Stimulated activated naive CD8-positive, alpha-beta T cell treated with anti-CD3 and anti-CD28 coated beads, Interleukin-15, Interleukin-2, amounts not matched to agents 100 ng/mL and 50 ng/mL, for 24 hours (primary cell): ENCODE data around the gene ITGA4.
A peak's percentile ranks its signal among the peaks of the same experiment; 100 is the strongest.
"Not testable (repeated sequence)": the region's sequence is repeated elsewhere in the genome, so short reads cannot be mapped to it uniquely, and the experiment has no call there.

Source experiments
- H3K27ac Mint-ChIP-seq: one replicate; pipeline ENCODE4 v1.8.0; 2021; ENCODE audit warnings: mild to moderate bottlenecking, mixed read lengths
- H3K27me3 Mint-ChIP-seq: one replicate; pipeline ENCODE4 v1.8.0; 2021; ENCODE audit warnings: mixed read lengths
- H3K36me3 Mint-ChIP-seq: one replicate; pipeline ENCODE4 v1.8.0; 2021; ENCODE audit warnings: low read depth, mixed read lengths
- H3K4me1 Mint-ChIP-seq: one replicate; pipeline ENCODE4 v1.8.0; 2021; ENCODE audit warnings: low read depth, mixed read lengths
- H3K4me3 Mint-ChIP-seq: one replicate; pipeline ENCODE4 v1.8.0; 2021; ENCODE audit warnings: mild to moderate bottlenecking, mixed read lengths
- H3K9me3 Mint-ChIP-seq: one replicate; pipeline ENCODE4 v1.8.0; 2021; ENCODE audit warnings: mixed read lengths

ITGA4 gene

DNA sequence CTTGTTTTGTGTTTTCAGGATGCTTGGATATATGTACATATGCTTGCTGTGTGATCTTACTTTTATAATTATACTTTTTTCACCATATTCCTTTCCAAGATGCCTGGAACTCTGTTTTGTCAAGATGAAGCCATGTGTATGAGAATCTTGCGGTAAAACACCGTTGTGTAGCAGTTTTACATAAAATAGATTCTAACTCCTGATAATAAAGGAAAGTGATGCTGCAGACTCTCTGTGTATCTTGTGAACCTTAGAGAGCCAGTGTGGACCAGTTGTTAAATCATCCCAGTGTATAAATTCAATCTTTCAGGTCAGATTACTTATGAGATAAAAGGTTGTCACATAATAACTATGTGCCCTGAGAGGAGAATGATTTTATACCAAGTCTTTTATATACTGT is 12.5 kb upstream of the ITGA4 start:
- no peaks in the 10 kb centered on the region for H3K9me3 Mint-ChIP-seq
- H3K4me3 Mint-ChIP-seq, result peak overlapping the region; percentile 14
- no peaks in the 10 kb centered on the region for H3K36me3 Mint-ChIP-seq
- H3K27me3 Mint-ChIP-seq, result no peaks in the 10 kb centered on the region
- H3K27ac Mint-ChIP-seq, result no peak overlapping the region
- peaks cover 21% of the 10 kb centered on the region for H3K4me1 Mint-ChIP-seq

DNA sequence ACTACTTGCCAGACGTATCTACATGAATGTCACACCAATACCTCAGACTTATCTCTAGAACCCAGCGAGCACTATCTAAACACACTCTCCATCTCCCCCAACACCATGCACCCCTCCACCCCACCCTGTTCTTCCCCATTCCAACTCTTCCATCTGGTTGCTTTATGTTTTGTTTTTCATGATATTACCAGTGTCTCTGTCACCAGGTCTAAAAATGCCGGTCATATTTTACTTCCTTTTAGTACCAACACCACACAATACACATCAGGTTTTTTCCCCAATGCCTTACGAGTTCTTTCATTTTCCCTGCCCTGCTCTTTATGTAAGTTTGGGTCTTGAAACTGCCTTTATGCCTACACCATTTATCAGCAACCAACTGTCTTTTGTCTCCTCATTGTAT is 10.2 kb upstream of the ITGA4 start:
- Mint-ChIP-seq H3K9me3 (no peaks in the 10 kb centered on the region), H3K4me1 (peaks cover 20% of the 10 kb centered on the region), H3K27ac (peak overlapping the region; percentile 65), H3K27me3 (no peaks in the 10 kb centered on the region), H3K36me3 (no peaks in the 10 kb centered on the region), H3K4me3 (peak overlapping the region; percentile 42)

DNA sequence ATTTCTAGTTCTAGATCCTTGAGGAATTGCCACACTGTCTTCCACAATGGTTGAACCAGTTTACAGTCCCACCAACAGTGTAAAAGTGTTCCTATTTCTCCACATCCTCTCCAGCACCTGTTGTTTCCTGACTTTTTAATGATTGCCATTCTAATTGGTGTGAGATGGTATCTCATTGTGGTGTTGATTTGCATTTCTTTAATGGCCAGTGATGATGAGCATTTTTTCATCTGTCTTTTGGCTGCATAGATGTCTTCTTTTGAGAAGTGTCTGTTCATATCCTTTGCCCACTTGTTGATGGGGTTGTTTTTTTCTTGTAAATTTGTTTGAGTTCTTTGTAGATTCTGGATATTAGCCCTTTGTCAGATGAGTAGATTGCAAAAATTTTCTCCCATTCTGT is 7.9 kb upstream of the ITGA4 start:
- H3K36me3 Mint-ChIP-seq, H3K27me3 Mint-ChIP-seq, H3K27ac Mint-ChIP-seq, H3K4me3 Mint-ChIP-seq, H3K9me3 Mint-ChIP-seq: not testable (repeated sequence)
- peaks cover 20% of the 10 kb centered on the region for H3K4me1 Mint-ChIP-seq

DNA sequence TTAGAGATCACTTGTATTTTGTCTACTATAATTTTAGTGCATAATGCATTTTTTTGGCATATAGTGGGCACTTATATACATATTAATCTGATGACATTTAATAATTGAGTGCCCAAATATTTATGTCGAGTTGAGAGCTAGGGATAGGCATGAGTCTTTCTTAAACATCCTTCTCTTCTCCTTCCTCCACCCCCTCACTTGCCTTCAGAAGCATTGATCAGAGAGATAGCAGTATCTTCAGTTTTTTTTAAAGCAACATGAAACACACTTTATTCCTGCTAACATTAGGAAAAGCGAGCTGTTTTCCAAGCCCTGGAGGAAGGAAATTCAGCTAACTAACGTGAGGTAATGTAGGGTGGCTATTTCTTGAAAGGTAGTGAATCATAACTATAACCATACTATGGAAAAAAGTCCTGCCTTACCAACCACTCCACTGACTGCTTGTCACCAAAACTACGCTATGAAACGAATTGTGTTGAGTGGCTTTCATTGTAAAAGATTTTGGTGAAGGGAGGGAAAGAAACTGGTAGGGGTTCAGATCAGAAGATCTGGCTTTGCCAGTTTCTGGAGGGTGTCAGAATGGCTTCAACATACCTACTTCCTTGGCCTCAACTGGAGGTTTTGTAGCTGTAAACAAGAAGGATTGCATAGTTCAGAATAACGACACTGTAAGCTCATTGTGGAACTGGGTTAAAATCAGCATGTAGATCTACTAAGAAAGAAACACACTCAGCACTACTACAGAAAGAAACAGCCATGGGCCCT is 2.3 kb upstream of the ITGA4 start:
- H3K4me3 Mint-ChIP-seq, result peak overlapping the region; percentile 53

DNA sequence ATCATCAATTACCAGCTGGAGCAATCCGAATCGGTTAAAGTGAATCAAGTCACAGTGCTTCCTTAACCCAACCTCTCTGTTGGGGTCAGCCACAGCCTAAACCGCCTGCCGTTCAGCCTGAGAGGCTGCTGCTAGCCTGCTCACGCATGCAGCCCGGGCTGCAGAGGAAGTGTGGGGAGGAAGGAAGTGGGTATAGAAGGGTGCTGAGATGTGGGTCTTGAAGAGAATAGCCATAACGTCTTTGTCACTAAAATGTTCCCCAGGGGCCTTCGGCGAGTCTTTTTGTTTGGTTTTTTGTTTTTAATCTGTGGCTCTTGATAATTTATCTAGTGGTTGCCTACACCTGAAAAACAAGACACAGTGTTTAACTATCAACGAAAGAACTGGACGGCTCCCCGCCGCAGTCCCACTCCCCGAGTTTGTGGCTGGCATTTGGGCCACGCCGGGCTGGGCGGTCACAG is 496 bp upstream of the ITGA4 start:
- H3K27ac Mint-ChIP-seq, result peak overlapping the region; percentile 90
- no peaks in the 10 kb centered on the region for H3K9me3 Mint-ChIP-seq
- no peaks in the 10 kb centered on the region for H3K27me3 Mint-ChIP-seq
- H3K4me1 Mint-ChIP-seq, result peaks cover 53% of the 10 kb centered on the region
- peaks cover 26% of the 10 kb centered on the region for H3K36me3 Mint-ChIP-seq
- peak overlapping the region; percentile 92 for H3K4me3 Mint-ChIP-seq

More for the DNA sequence above, 2.3 kb upstream of the ITGA4 start:
- no peaks in the 10 kb centered on the region for H3K9me3 Mint-ChIP-seq
- peaks cover 17% of the 10 kb centered on the region for H3K36me3 Mint-ChIP-seq
- H3K27me3 Mint-ChIP-seq, result no peaks in the 10 kb centered on the region
- peak overlapping the region; percentile 90 for H3K27ac Mint-ChIP-seq
- peaks cover 34% of the 10 kb centered on the region for H3K4me1 Mint-ChIP-seq

DNA sequence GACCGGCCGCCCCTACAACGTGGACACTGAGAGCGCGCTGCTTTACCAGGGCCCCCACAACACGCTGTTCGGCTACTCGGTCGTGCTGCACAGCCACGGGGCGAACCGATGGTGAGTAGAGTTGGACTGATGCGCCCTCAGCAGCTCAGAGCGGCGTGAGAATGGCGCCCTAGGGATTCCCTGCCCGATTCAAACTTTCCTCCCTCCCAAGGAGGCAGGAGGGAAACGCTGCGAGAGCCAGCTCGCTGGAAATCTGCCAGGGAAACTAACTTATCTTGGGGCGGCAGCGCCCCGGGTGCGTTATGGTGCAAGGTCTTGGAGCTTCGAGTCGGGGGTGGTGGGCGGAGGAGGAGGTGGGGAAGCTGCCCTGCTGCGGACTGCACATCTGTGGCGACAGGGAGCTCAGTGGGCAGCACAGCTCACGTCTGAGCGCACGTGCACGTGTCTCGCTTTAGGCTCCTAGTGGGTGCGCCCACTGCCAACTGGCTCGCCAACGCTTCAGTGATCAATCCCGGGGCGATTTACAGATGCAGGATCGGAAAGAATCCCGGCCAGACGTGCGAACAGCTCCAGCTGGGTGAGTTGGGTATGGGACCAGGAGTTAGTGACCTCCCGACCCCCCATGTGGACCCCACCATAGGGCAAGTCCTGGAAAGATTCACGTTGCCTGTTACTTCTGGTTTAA is 697 bp downstream of the ITGA4 start:
- H3K27ac Mint-ChIP-seq, result peak overlapping the region; percentile 98
- H3K9me3 Mint-ChIP-seq, result no peaks in the 10 kb centered on the region
- peaks cover 26% of the 10 kb centered on the region for H3K36me3 Mint-ChIP-seq
- H3K27me3 Mint-ChIP-seq, result no peaks in the 10 kb centered on the region
- H3K4me1 Mint-ChIP-seq, result peaks cover 63% of the 10 kb centered on the region
- H3K4me3 Mint-ChIP-seq, result peak overlapping the region; percentile 92

DNA sequence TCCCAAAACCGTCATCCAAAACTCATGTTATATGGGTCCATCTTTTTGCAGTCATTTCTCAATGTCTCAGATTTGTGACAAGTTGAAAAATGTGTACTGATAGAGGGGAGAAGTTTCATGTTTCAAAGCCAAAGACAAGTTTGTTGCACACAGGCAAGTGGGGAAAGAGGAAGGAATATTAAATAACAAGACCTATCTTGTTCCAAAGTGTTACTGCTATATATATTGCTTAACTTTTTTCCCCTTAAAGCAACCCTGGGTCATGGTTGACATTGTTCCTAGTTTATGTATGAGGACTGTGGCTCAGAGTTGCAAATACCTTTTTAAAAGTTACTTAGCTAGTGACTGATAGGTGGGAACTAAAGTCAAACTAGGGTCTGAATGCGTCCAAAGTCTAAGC is 1.7 kb downstream of the ITGA4 start:
- Mint-ChIP-seq H3K27ac (peak overlapping the region; percentile 98), H3K4me1 (peaks cover 73% of the 10 kb centered on the region), H3K9me3 (no peaks in the 10 kb centered on the region), H3K36me3 (peaks cover 33% of the 10 kb centered on the region), H3K27me3 (no peaks in the 10 kb centered on the region), H3K4me3 (peak overlapping the region; percentile 92)

DNA sequence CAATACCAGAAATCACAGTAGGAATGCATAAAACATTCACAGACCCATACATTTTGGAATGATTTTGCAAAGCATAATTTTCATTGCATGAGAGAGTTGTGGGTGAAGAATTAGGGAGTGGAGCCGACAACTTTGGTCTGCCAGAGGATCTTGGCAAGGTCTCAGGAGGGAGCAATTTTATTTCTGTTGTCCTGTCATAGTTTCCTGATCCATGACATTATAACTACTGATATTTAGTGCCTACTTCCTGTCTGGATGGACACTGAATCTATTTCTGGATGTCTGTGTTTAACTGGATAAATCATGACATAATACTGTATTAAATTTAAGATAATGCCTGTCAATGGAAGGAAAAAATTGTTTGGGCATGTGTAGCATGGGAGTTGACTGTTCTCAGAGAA is 2.4 kb downstream of the ITGA4 start:
- Mint-ChIP-seq H3K27me3 (no peaks in the 10 kb centered on the region), H3K4me3 (peak overlapping the region; percentile 92), H3K36me3 (peaks cover 41% of the 10 kb centered on the region), H3K27ac (peak overlapping the region; percentile 98), H3K4me1 (peaks cover 74% of the 10 kb centered on the region), H3K9me3 (no peaks in the 10 kb centered on the region)

DNA sequence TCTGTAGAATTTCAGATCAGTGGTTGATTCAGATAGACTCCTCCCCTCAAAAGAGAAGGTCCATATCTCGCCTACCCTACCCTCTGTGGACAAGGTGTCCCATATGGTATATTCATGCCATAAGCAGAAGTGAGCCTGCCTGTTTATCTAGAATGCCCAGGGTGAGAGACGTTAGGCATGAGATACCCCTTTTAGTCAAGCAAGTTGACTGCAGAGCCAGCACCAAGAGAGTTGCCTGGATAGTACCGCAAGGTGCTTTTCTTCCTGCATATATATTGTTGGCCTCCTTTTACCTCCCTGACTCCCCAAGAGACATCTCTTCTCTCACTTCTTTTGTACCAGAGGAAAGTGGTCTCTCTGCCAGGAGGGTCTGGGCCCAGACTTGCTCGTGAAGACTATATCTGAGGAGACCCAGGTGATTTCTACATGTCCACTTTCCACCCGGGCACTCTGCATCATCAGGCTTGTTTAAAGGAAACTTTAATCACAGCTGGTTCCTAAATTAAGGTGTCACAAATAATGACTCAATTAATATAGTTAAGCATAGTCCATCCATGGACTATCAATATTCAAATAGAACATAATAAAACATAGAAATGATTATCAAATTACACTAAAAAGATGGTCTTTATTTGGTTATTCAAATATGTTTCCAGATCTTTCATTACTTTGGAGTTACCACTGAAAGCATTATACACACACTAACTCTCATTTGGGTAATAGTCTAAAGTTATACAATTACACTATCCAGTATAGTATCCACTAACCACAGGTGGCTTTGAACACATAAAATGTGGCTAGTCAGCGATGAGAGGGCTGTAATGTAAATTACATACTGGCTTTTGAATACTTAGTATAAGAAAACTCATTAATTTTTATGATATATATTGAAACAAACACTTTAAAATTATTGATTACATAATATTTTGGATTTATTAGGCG is 4.1 kb downstream of the ITGA4 start:
- H3K27ac Mint-ChIP-seq, result peak overlapping the region; percentile 98
- peaks cover 74% of the 10 kb centered on the region for H3K4me1 Mint-ChIP-seq
- H3K36me3 Mint-ChIP-seq, result peaks cover 41% of the 10 kb centered on the region
- no peaks in the 10 kb centered on the region for H3K9me3 Mint-ChIP-seq
- H3K27me3 Mint-ChIP-seq, result no peaks in the 10 kb centered on the region
- H3K4me3 Mint-ChIP-seq, result peak overlapping the region; percentile 92

DNA sequence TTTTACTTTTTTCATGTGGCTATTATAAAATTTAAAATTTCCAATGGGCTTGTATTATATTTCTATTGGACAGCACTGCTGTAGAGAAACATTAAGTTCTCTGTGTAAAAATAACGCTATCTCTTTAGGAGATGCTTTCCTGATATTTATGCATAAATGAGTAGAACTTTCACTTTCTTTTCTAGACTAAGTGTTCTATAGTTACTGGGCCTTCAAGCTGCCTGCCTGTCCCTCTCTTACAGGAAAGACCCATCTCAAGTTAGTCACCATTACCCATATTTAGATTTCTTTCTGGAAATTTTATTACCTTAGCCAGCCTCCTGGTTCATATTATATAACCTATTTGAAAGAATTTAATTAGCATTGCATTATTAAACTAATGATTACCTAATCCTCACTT is 4.8 kb downstream of the ITGA4 start:
- peaks cover 75% of the 10 kb centered on the region for H3K4me1 Mint-ChIP-seq
- peak overlapping the region; percentile 51 for H3K4me3 Mint-ChIP-seq
- H3K27me3 Mint-ChIP-seq, result no peaks in the 10 kb centered on the region
- peaks cover 43% of the 10 kb centered on the region for H3K36me3 Mint-ChIP-seq
- no peak overlapping the region for H3K27ac Mint-ChIP-seq
- H3K9me3 Mint-ChIP-seq, result no peaks in the 10 kb centered on the region

DNA sequence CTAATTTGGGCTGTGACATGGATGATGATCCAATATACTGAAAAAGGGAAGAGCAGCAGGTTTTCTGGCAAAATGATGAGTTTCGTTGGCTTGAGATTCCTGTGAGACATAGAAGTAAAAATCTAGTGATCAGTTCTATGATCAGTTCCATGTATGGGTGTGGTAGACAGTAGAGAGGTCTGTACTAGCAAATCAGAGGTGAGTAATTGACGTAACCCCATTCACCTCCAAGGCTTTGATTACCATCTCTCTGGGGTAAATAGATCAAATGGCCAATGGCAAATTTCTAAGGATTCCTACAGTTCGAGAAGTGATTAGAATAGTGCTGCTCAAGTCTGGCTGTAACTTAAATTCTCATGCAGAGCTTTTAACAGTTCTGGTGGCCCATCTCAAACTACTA is 6.4 kb downstream of the ITGA4 start:
- Mint-ChIP-seq H3K9me3 (no peaks in the 10 kb centered on the region), H3K27me3 (no peaks in the 10 kb centered on the region), H3K27ac (peak overlapping the region; percentile 56), H3K4me3 (peak overlapping the region; percentile 31), H3K36me3 (peaks cover 44% of the 10 kb centered on the region), H3K4me1 (peaks cover 91% of the 10 kb centered on the region)

DNA sequence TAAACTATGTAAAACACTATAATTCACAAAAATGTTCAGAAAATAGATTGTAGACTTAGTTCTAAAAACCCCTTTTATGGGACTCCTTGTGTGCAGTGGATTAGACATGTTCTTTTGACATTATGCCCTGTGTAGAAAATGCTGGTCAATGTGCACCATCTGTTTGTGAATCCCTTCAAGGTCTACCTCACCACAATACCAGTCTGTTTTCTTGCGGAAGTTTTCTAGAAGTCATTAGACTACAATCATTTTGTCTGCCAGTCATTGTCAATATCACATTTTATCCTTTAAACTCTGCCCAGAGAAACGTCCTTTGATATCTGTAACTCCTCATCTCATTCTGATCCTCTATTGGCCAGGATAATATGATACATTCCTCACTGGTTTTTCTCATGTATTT is 7.8 kb downstream of the ITGA4 start:
- Mint-ChIP-seq H3K27me3 (no peaks in the 10 kb centered on the region), H3K9me3 (peaks cover 3% of the 10 kb centered on the region), H3K4me1 (peaks cover 97% of the 10 kb centered on the region), H3K4me3 (no peak overlapping the region), H3K27ac (peak overlapping the region; percentile 76), H3K36me3 (peaks cover 45% of the 10 kb centered on the region)

DNA sequence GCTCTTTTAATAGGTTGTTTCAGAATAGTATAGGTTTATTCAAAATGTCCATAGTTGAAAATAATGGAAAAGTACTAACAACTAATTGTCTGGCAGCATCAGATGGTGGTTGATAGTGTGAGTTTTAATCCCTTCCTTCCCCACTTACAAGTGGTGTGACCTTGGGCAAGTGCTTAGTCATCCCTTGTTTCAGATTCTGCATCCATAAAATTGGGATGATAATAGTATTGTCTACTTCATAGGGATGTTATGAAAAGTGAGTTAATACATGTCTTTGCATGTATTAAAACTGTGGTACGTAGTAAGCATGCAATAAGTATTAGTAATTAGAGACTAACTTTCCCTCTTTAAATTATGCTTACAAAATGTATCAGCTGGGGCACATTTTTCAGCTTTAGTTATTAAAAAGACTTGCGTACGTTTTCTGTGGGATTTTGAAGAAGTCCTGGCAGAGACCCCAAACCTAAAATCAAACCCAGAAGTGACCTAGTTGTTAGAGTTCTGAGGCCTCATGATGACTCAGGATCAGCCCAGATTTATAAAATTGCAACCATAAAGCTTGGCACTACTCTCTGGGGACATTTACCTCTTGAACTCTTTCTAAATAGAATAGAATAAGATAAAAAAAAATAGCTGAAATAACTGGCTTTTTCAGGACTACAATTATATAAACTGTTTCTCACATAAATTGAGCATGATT is 8.6 kb downstream of the ITGA4 start:
- peak overlapping the region; percentile 76 for H3K27ac Mint-ChIP-seq
- H3K27me3 Mint-ChIP-seq, result no peaks in the 10 kb centered on the region
- peaks cover 3% of the 10 kb centered on the region for H3K9me3 Mint-ChIP-seq
- peak overlapping the region; percentile 42 for H3K4me3 Mint-ChIP-seq
- H3K4me1 Mint-ChIP-seq, result peaks cover 97% of the 10 kb centered on the region
- peaks cover 48% of the 10 kb centered on the region for H3K36me3 Mint-ChIP-seq
